GM12874 (cell line): ENCODE results near the gene COL28A1.

Source experiments
- CTCF ChIP-seq: IDR thresholded peaks from 2 replicates; pipeline ENCODE4 v1.5.1; 2011; ENCODE audit warnings: low read depth, mild to moderate bottlenecking, control low read depth, low read length, moderate library complexity; ENCODE audit not compliant: insufficient read depth

Gene COL28A1

GRCh38 chr7:7312323-7312722, 223.3 kb downstream of the COL28A1 start:
- TF ChIP-seq CTCF = no peak

- TF ChIP-seq CTCF = no peak
These were observed 224.7 kb downstream of the COL28A1 start for GRCh38 chr7:7311001-7311400.

- TF ChIP-seq CTCF = no peak
These were observed 226.5 kb downstream of the COL28A1 start for GRCh38 chr7:7309203-7309602.
